ENCODE data around the gene VEGFB. TPM values are rescaled to one million over a fixed set of nuclear protein-coding genes. Genes with fewer than 3 reads are reported as not detected.
A peak's percentile ranks its signal among the peaks of the same experiment; 100 is the strongest.

Gene VEGFB
- polyA plus RNA-seq, 3 donors, result 0.40 to 5.6 TPM; not detected in 1

DNA sequence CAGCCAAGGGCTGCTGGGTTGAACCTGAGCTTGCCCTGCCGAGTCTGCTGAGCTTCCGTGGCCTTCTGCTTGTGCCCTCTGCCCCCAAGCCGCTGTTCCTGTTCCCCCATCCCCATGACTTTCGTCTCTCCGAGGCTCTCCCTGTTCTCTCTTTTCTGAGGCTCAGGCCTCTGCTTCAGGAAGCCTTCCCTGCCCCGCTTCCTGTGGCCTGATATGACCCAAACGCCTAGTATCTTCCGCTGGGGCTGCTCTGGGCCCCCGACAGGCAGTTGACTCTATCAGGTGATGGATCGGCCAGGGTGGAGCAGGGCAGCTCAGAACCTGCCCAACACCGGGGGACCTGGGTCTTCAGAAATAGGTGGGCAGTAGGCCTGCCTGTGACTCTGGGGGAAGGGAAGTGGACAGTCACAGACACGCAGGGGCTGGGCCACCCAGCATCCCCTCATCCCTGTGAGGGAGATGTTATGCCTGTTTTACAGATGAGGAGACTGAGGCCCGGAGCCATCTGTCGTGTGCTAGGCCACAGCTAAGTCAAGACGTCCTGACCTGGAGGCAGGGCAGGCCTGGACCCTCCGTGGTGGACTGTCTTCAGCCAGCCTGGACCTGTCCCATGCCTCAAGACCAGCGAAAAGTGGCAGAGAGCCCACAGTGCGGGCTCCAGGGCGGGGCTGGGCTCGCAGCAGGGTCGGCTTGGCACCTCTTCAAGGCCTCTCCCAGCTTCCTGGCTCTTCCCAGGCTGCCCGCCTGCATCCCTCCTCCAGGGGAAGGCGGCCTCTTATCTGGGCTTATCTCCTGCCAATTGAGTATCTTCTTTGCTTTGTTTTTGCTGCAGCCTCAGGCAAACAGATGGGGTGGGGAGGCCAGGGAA, 33.9 kb downstream of the VEGFB start:
- no peaks in the 10 kb centered on the region for H3K27me3 Mint-ChIP-seq (ENCODE audit: low read depth in 3 of 3)
- peak overlapping the region; percentile 61 to 95 (median 67) for H3K4me3 ChIP-seq (replicated peaks in 1 of 3; ENCODE audit: low read depth in 2 of 3, low read length in 3 of 3)
- peaks cover 33 to 34% of the 10 kb centered on the region in 2 donors for H3K36me3 ChIP-seq (replicated peaks in 1 of 2; ENCODE audit: control insufficient read depth in 1 of 2, insufficient read depth in 2 of 2, low read length in 2 of 2)
- DNase-seq, result peak in 2 of 3 donors; percentile 38 to 49
- peak overlapping the region; percentile 94 to 98 for H3K4me3 Mint-ChIP-seq
- WGBS (ENCODE audit: insufficient coverage), result 18% methylated on average over 20 of the region's 23 CpGs
- peaks cover 29% of the 10 kb centered on the region for H3K4me1 Mint-ChIP-seq
- H3K4me2 ChIP-seq (replicated peaks; ENCODE audit: extremely low read depth, low read length, poor library complexity, severe bottlenecking), result peak overlapping the region; percentile 89
- peak overlapping the region; percentile 94 for H3K9ac ChIP-seq (ENCODE audit: insufficient read depth, low read length, poor library complexity, severe bottlenecking)
- H3K9me3 ChIP-seq (replicated peaks in 1 of 2; ENCODE audit: control insufficient read depth in 1 of 2, insufficient read depth in 1 of 2, low read length in 2 of 2), result no peaks in the 10 kb centered on the region
- TF ChIP-seq, protein P1, sequence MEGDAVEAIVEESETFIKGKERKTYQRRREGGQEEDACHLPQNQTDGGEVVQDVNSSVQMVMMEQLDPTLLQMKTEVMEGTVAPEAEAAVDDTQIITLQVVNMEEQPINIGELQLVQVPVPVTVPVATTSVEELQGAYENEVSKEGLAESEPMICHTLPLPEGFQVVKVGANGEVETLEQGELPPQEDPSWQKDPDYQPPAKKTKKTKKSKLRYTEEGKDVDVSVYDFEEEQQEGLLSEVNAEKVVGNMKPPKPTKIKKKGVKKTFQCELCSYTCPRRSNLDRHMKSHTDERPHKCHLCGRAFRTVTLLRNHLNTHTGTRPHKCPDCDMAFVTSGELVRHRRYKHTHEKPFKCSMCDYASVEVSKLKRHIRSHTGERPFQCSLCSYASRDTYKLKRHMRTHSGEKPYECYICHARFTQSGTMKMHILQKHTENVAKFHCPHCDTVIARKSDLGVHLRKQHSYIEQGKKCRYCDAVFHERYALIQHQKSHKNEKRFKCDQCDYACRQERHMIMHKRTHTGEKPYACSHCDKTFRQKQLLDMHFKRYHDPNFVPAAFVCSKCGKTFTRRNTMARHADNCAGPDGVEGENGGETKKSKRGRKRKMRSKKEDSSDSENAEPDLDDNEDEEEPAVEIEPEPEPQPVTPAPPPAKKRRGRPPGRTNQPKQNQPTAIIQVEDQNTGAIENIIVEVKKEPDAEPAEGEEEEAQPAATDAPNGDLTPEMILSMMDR (IDR thresholded peaks at IDR 0.05), result no peak
- no peaks in the 10 kb centered on the region for H4K20me1 ChIP-seq (ENCODE audit: insufficient read depth, low read length)
- peaks cover 29 to 34% of the 10 kb centered on the region in 2 donors for H3K4me1 ChIP-seq (ENCODE audit: control insufficient read depth in 1 of 2, insufficient read depth in 2 of 2, low read length in 2 of 2)
- no peaks in the 10 kb centered on the region for H3K27me3 ChIP-seq (ENCODE audit: control insufficient read depth in 2 of 2, insufficient read depth in 2 of 2, low read length in 2 of 2)
- peak overlapping the region; percentile 96 to 99 (median 98) for H3K27ac Mint-ChIP-seq
- H3K9me3 Mint-ChIP-seq, result no peaks in the 10 kb centered on the region
- H2AFZ ChIP-seq (ENCODE audit: insufficient read depth, low read depth, low read length, poor library complexity, severe bottlenecking), result peak overlapping the region; percentile 85
- peaks cover 24 to 35% of the 10 kb centered on the region in 2 donors for H3K36me3 Mint-ChIP-seq
- peaks cover 8% of the 10 kb centered on the region for H3K79me2 ChIP-seq (ENCODE audit: insufficient read depth, low read length)
- H3K27ac ChIP-seq (ENCODE audit: low read depth in 1 of 2, low read length in 2 of 2), result peak overlapping the region; percentile 84 to 97
- intact Hi-C loops (cut with micrococcal nuclease), result loop anchor here (2.0 to 5.0 kb wide), 2 partner anchors 15 to 34 kb away; partner anchors contain the start of gene CATSPERZ (in 1 of the 2)

DNA sequence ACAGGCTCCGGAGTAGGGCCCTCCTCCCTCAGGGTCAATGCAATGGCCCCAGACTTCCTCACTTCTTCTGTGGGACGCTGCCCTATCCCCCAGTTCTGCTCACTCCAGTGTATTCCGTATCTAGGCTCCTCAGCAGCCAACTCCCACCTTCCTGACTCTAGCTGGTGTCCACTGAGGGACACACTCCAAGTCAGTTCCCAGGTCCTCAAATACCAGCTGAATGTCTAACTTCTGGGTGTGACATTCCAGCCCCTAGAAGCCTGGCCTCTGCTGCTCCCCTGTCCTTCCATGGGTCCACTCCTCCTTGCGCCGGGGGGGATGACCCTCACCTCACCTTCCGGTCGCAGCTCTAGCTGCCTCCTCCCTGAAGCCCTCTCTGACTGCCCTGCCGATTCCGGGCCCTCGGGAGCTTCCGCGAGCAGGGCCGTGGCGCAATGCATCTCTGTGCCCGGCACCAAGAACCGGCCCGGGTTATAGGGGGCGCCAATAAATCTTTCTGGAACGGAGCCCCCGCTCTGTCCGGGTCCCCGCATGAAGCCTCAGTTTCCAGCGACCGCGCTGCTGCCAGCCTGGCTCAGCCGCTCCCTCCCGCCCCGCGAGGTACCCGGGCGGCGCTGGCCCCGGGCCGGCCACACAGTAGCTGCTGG, 34.6 kb downstream of the VEGFB start:
- H3K4me2 ChIP-seq (replicated peaks; ENCODE audit: extremely low read depth, low read length, poor library complexity, severe bottlenecking), result peak overlapping the region; percentile 89
- intact Hi-C loops (cut with micrococcal nuclease), result loop anchor here (2.0 to 5.0 kb wide), 2 partner anchors 16 to 33 kb away; partner anchors contain the start of gene CATSPERZ (in 1 of the 2)
- H2AFZ ChIP-seq (ENCODE audit: insufficient read depth, low read depth, low read length, poor library complexity, severe bottlenecking), result peak overlapping the region; percentile 85
- H3K4me3 Mint-ChIP-seq, result peak overlapping the region; percentile 94 to 98
- peaks cover 29 to 34% of the 10 kb centered on the region in 2 donors for H3K4me1 ChIP-seq (ENCODE audit: control insufficient read depth in 1 of 2, insufficient read depth in 2 of 2, low read length in 2 of 2)
- TF ChIP-seq, protein P1 (IDR thresholded peaks at IDR 0.05), result no peak
- peak; percentile 51 to 69 (median 55) for DNase-seq
- H3K27me3 Mint-ChIP-seq (ENCODE audit: low read depth in 3 of 3), result no peaks in the 10 kb centered on the region
- H3K36me3 Mint-ChIP-seq, result peaks cover 20 to 31% of the 10 kb centered on the region in 2 donors
- peak overlapping the region; percentile 96 to 99 (median 98) for H3K27ac Mint-ChIP-seq
- H3K4me1 Mint-ChIP-seq, result peaks cover 29% of the 10 kb centered on the region
- H3K9me3 ChIP-seq (replicated peaks in 1 of 2; ENCODE audit: control insufficient read depth in 1 of 2, insufficient read depth in 1 of 2, low read length in 2 of 2), result no peaks in the 10 kb centered on the region
- H3K9me3 Mint-ChIP-seq, result no peaks in the 10 kb centered on the region
- H3K27ac ChIP-seq (ENCODE audit: low read depth in 1 of 2, low read length in 2 of 2), result peak overlapping the region; percentile 84 to 97
- H3K4me3 ChIP-seq (replicated peaks in 1 of 3; ENCODE audit: low read depth in 2 of 3, low read length in 3 of 3), result peak overlapping the region; percentile 61 to 95 (median 67)
- peaks cover 8% of the 10 kb centered on the region for H3K79me2 ChIP-seq (ENCODE audit: insufficient read depth, low read length)
- peaks cover 25 to 26% of the 10 kb centered on the region in 2 donors for H3K36me3 ChIP-seq (replicated peaks in 1 of 2; ENCODE audit: control insufficient read depth in 1 of 2, insufficient read depth in 2 of 2, low read length in 2 of 2)
- 0% methylated on average over 33 of the region's 34 CpGs for WGBS (ENCODE audit: insufficient coverage)
- no peaks in the 10 kb centered on the region for H4K20me1 ChIP-seq (ENCODE audit: insufficient read depth, low read length)
- no peaks in the 10 kb centered on the region for H3K27me3 ChIP-seq (ENCODE audit: control insufficient read depth in 2 of 2, insufficient read depth in 2 of 2, low read length in 2 of 2)
- H3K9ac ChIP-seq (ENCODE audit: insufficient read depth, low read length, poor library complexity, severe bottlenecking), result peak overlapping the region; percentile 94

Measured in CD14-positive monocyte (primary cell).